Astrocyte (in vitro differentiated cells and primary cell): Measurements from ENCODE around the gene PLA2G2F.

ENCODE experiments used
- CTCF ChIP-seq: IDR thresholded peaks from 2 replicates; pipeline ENCODE4 v1.5.1; 2011; ENCODE audit warnings: low read depth, mild to moderate bottlenecking, inconsistent platforms, low read length, moderate library complexity; ENCODE audit not compliant: insufficient read depth
- EZH2 ChIP-seq: IDR thresholded peaks from 2 replicates; pipeline ENCODE4 v1.6.1; 2012; ENCODE audit warnings: mild to moderate bottlenecking, low read length, inconsistent platforms; ENCODE audit not compliant: insufficient read depth

GRCh38 chr1:20188455-20188817 lies 49.3 kb downstream of the PLA2G2F start:
- TF ChIP-seq EZH2 = no peak
- TF ChIP-seq CTCF = no peak
